ENCODE measurements around the gene LRP2.

- TF ChIP-seq CTCF (conservative IDR thresholded peaks at IDR 0.05; ENCODE audit: low read depth in 2 of 2) (no peak), EZH2 (IDR thresholded peaks at IDR 0.05; ENCODE audit: low read depth, unreplicated experiment) (no peak), CREB1 (CRISPR knock-in tag; IDR thresholded peaks at IDR 0.05; ENCODE audit: low read depth) (no peak), POLR2AphosphoS5 (IDR thresholded peaks at IDR 0.05; ENCODE audit: low read depth) (no peak), EZH2phosphoT487 (IDR thresholded peaks at IDR 0.05; ENCODE audit: unreplicated experiment) (no peak)
Observed at GRCh38 chr2:169247211-169247610, 115.1 kb downstream of the LRP2 start.

All from GM23338 (cell line).